Erythroblast (primary cell): ENCODE results near the gene ENDOD1.

Experiments
- GATA1 ChIP-seq: IDR thresholded peaks from 2 replicates; pipeline ENCODE4 v1.6.1; 2011; ENCODE audit warnings: low read depth, mild to moderate bottlenecking, control low read depth, low read length, moderate library complexity
- POLR2A ChIP-seq: IDR thresholded peaks from 2 replicates; pipeline ENCODE4 v1.6.1; 2011; ENCODE audit warnings: mild to moderate bottlenecking, low read length

DNA sequence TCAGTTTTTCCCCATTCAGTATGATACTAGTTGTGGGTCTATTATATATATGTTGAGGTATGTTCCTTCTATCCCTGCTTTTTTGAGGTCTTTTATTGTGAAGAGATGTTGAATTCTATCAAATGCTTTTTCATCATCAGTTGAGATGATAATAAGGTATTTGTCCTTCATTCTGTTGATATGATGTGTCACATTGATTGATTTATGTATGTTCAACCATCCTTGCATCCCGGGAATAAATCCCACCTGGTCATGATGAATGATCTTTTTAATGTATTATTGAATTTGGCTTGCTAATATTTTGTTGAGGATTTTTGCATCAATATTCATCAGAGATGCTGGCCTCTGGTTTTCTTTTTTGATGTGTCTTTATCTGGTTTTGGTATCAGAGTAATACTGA, 26.0 kb downstream of the ENDOD1 start:
- no peak for TF ChIP-seq POLR2A
- TF ChIP-seq GATA1, result no peak
